Measurements from ENCODE around the gene PRKAB2. TPM values are rescaled to one million over a fixed set of nuclear protein-coding genes. Genes with fewer than 3 reads are reported as not detected.

PRKAB2 gene
- total RNA-seq, 4 donors from 2014 or later = 65.2 to 107 (median 80.2) TPM

GRCh38 chr1:147169840-147170674 lies 2.2 kb downstream of the PRKAB2 start:
- in situ Hi-C loops (cut with MboI; ENCODE audit: low sequenced_read_pairs in 4 of 4) = loop anchor here (5.0 to 25.0 kb wide), 3 partner anchors 75 to 442 kb away; partner anchors contain the start of gene CHD1L (in 1 of the 4)

GRCh38 chr1:147169171-147169570 lies 3.1 kb downstream of the PRKAB2 start:
- DNase-seq = no peak
- Histone ChIP-seq H3K4me1 (peaks cover 32 to 41% of the 10 kb centered on the region in 2 donors), H3K36me3 (peaks cover 0 to 12% of the 10 kb centered on the region in 2 donors), H3K27me3 (no peaks in the 10 kb centered on the region), H3K4me3 (no peak overlapping the region), H3K27ac (peak overlapping the region in 1 of 4 donors; percentile 97), H3K9me3 (no peaks in the 10 kb centered on the region)
- in situ Hi-C loops (cut with MboI; ENCODE audit: low sequenced_read_pairs in 4 of 4) (loop anchor here in 1 of 4 donors (25.0 kb wide), 1 partner anchor 443 kb away; a partner anchor contains a TSS), intact Hi-C loops (cut with DNase I; ENCODE audit: low total_unique reads) (no loop called here)
- TF ChIP-seq CTCF (IDR thresholded peaks at IDR 0.05 in 4 of 5, conservative IDR thresholded peaks at IDR 0.05 in 1 of 5) (no peak), POLR2A (IDR thresholded peaks at IDR 0.05) (no peak)
- no peak for ATAC-seq

More at GRCh38 chr1:147169840-147170674, 2.2 kb downstream of the PRKAB2 start:
- peak overlapping the region in 1 of 4 donors; percentile 97 for H3K4me3 ChIP-seq
- H3K27me3 ChIP-seq = no peaks in the 10 kb centered on the region
- peaks cover 0 to 12% of the 10 kb centered on the region in 2 donors for H3K36me3 ChIP-seq
- TF ChIP-seq CTCF (IDR thresholded peaks at IDR 0.05 in 4 of 5, conservative IDR thresholded peaks at IDR 0.05 in 1 of 5) (no peak), POLR2A (IDR thresholded peaks at IDR 0.05) (no peak)
- peaks cover 35 to 46% of the 10 kb centered on the region in 2 donors for H3K4me1 ChIP-seq
- no peak for ATAC-seq
- intact Hi-C loops (cut with DNase I; ENCODE audit: low total_unique reads) = no loop called here
- no peaks in the 10 kb centered on the region for H3K9me3 ChIP-seq
- peak overlapping the region; percentile 85 to 97 (median 92) for H3K27ac ChIP-seq
- no peak for DNase-seq

GRCh38 chr1:147168626-147169058 lies 3.6 kb downstream of the PRKAB2 start:
- H3K27me3 ChIP-seq = no peaks in the 10 kb centered on the region
- H3K4me3 ChIP-seq = no peak overlapping the region
- TF ChIP-seq POLR2A (IDR thresholded peaks at IDR 0.05) = no peak
- TF ChIP-seq CTCF (IDR thresholded peaks at IDR 0.05 in 4 of 5, conservative IDR thresholded peaks at IDR 0.05 in 1 of 5) = no peak
- H3K27ac ChIP-seq = no peak overlapping the region
- intact Hi-C loops (cut with DNase I; ENCODE audit: low total_unique reads) (no loop called here), in situ Hi-C loops (cut with MboI; ENCODE audit: low sequenced_read_pairs in 4 of 4) (loop anchor here in 1 of 4 donors (25.0 kb wide), 1 partner anchor 444 kb away; a partner anchor contains a TSS)
- H3K4me1 ChIP-seq = peaks cover 27 to 35% of the 10 kb centered on the region in 2 donors
- peaks cover 0 to 12% of the 10 kb centered on the region in 2 donors for H3K36me3 ChIP-seq
- H3K9me3 ChIP-seq = no peaks in the 10 kb centered on the region
- no peak for ATAC-seq
- DNase-seq = no peak

GRCh38 chr1:147167365-147167764 lies 4.9 kb downstream of the PRKAB2 start:
- no peak for TF ChIP-seq CTCF (IDR thresholded peaks at IDR 0.05 in 4 of 5, conservative IDR thresholded peaks at IDR 0.05 in 1 of 5)
- TF ChIP-seq POLR2A (IDR thresholded peaks at IDR 0.05) = no peak
- Histone ChIP-seq H3K27me3 (no peaks in the 10 kb centered on the region), H3K9me3 (no peaks in the 10 kb centered on the region), H3K4me3 (no peak overlapping the region), H3K27ac (peak overlapping the region in 1 of 4 donors; percentile 1), H3K4me1 (peaks cover 22 to 32% of the 10 kb centered on the region in 2 donors), H3K36me3 (peaks cover 0 to 12% of the 10 kb centered on the region in 2 donors)
- ATAC-seq (no peak), DNase-seq (no peak)
- in situ Hi-C loops (cut with MboI; ENCODE audit: low sequenced_read_pairs in 4 of 4) (loop anchor here in 1 of 4 donors (25.0 kb wide), 1 partner anchor 445 kb away; a partner anchor contains a TSS), intact Hi-C loops (cut with DNase I; ENCODE audit: low total_unique reads) (no loop called here)
